B cell (primary cell): Measurements from ENCODE around the gene ACOXL.

ENCODE experiments used
- CTCF ChIP-seq: fragments of 200-600 bp; IDR thresholded peaks from one replicate; pipeline ENCODE4 v1.8.0; 2022; ENCODE audit warnings: antibody characterized with exemption, mild to moderate bottlenecking
- EZH2 ChIP-seq: IDR thresholded peaks from 2 replicates; pipeline ENCODE4 v1.6.1; 2012; ENCODE audit warnings: borderline replicate concordance, low read depth, mild to moderate bottlenecking, moderate library complexity, low read length; ENCODE audit not compliant: insufficient read depth, poor library complexity, severe bottlenecking

- TF ChIP-seq CTCF (no peak), EZH2 (no peak)
Measured at GRCh38 chr2:111024496-111024895, 292.1 kb downstream of the ACOXL start.
